HG02571 (cell line): ENCODE data around the gene NUP62.
A peak's percentile ranks its signal among the peaks of the same experiment; 100 is the strongest.
"Not testable (repeated sequence)": the region's sequence is repeated elsewhere in the genome, so short reads cannot be mapped to it uniquely, and the experiment has no call there.

Experiments used
- ATAC-seq: cut with Tn5 transposase; IDR thresholded peaks from one replicate; pipeline ENCODE4 v1.9.1; 2021; ENCODE audit warnings: mild to moderate bottlenecking, moderate library complexity; ENCODE audit not compliant: unreplicated experiment

NUP62 gene

DNA sequence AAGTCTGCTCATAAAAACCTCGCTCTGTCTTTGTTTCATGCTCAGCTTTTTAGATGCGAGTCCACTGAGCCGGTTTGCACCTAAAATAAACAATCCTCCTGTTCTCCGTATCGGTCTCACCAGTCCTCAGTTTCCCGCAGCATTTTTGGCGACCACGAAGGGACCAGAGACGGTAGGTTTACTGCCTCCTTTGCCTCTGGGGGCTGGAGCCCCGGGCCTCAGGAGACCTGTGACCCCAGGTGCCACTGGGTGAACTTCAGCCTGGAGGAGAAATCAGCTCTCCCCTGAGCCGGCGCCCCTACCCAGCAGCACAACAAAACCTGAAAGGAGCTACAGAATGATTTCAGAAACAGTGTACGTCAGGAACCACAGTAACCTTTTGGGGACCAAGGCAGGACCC, 23.6 kb upstream of the NUP62 start:
- no peak for ATAC-seq

DNA sequence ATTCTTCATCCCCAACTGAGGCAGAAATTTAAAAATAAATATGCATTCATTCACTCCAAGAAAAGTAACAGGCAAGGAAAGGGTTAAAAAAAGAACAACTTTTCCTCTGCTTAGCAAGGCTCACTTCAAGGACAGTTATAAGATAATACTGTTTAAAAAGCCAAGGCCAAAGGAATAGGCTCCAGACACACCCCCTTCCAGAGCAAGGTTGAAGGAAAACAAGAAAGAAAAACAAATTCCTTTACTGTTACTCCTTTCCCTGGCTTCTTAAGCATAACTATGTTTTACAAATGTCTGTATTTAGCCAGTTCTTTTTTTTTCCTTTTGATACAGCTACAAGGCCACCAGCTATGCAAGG, 23.2 kb upstream of the NUP62 start:
- no peak for ATAC-seq

DNA sequence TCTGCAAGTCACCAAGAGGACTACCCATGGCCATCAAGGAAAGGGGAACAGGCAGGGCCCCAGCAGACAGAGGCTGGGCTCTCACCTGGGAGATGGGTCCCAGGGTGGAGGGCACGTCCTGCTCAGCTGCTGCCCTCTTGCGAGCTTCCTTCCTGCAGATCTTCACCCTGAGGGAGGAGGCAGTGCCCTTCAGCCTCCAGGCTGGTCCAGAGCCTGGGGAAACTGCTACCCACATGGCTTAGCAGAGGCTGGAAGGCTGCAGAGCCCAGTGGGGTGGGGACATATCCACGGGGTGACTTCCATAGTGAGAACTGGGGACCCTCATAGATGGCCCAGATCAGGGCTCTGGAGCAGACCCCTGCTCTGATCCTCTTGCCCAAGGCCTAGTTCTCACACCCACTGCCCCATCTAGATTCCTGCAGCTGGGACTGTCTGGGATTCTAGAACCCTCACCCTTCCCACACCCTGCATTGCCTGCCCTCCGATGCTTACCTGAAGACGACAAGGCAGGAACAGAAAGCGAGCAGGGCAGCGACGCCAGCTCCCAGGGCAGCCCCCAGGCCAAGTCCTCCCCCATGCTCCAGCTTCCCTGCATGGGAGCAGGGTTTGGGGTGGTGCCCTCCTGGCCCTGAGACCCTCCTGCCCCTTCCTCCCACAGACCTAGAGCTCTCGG, 22.6 kb upstream of the NUP62 start:
- ATAC-seq, result no peak

DNA sequence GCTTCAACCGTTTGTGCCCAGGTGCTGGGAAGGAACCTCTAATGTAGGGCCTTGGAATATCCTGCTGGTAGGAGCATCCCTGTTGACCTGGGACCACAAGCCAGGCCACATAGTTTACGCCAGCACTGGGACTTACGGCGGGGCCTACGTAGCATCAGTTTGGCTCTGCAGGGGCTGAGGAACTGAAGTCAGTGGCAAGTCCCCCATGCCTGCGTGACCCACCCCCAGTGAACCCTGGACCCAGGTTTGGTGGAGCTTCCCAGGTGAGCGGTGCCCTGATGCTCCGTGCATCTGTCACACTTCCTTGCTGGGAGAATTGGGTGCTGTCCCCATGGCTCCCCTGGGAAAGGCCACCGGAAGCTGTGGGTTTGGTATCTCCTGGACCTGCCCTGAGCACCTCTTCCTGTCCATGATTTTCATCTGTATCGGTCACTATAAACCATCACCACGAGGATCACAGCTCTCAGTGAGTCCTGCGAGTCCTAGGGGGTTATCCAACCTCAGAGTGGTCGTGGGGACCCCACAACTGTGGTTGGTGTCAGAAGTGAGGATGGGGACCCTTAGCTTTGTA, 21.7 kb upstream of the NUP62 start:
- ATAC-seq, result no peak

DNA sequence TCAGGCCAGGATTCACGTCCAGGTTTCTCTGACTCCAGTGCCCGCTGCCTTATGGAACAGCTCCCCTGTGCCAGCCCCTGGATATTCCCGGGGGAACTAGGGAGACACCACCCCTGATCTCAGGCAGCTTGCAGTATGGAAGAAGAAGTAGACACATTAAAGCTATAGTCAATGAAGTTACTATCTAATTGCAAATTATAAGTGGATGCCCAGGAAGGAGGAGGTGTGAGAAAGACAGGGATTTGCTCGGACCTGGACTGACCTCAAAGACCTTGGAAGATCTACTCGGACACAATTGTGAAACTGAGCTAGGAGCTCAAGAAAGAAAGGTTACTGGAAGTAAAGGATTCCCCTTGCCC, 21.3 kb upstream of the NUP62 start:
- ATAC-seq, result no peak

DNA sequence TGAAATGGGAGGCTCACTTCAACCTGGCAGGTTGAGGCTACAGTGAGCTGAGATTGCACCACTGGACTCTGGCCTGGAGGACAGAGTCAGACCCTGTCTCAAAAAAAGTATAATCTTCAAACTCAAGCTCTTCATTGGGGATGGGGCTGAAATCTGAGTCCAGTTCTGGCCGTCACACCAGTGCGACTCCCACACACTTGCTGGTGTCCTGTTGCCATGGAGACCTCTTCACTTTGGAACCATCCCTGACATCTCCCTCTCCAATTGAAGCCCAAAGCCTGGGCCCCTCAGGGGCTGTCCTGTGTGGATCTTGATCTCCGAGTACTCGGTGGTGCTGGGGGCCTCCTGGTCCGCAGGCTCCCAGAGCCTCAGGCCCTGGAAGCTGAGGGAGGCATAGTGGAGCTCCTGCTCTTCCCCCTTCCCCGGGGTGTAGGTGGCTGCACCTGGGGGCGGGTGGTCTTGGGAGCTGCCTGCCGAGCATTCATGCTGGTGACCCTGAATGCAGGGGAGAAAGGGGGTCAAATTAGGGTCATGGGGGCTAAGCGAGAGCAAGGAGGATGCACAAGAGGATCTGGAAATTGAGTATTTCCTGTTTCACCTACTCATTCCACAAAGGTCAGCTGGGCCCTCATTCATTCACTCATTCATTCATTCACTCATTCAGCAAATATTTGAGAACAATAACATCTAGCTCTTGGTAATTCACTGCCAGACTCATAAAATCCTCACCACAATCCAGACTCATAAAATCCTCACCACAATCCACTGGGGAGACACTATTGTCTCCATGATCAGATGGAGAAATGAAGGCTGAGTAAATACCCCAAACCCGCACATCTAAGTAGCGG, 20.7 kb upstream of the NUP62 start:
- no peak for ATAC-seq

DNA sequence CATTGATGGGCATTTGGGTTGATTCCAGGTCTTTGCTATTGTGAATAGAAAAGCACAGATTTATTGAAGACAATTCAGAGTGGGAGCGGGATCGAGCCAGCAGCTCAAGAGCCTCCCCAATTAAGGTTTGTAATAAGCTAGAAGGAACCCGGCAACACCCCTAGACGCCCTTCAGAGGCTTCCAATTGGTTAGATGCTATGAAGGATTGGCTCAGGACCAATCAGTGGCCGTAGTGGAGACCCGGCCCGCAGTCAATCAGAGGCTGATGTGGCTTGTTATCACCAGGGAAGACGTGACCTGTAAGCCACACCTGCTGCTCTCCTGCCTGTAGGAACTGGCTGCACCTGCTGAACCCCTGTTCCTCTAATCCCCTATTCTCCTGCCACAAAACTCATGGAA, 17.1 kb upstream of the NUP62 start:
- no peak for ATAC-seq

DNA sequence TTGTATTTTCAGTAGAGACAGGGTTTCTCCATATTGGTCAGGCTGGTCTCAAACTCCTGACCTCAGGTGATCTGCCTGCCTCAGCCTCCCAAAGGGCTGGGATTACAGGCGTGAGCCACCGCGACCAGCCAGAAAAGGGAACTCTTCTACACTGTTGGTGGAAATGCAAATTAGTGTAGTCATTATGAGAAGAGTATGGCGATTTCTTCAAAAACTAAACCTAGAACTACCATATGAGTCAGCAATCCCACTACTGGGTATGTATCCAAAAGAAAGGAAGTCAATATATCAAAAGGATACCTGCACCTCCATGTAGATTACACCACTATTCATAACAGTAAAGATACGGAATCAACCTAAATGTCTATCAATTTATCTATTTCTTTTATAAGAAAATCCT, 15.3 kb upstream of the NUP62 start:
- not testable (repeated sequence) for ATAC-seq

DNA sequence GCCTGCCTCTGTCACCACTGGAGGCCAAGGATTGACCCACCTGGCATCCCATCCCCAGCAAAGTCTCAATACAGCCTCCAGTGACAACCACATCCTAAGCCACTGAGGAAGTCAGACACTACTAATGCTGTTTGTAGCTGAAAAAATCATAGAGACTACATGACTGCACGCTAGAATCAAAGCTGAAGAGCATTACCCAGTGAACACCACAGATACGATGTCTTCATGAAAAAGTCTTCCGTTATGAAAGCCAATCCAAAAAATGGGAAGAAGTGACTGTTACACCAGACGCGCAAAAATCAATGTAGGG, 11.1 kb upstream of the NUP62 start:
- ATAC-seq, result no peak

DNA sequence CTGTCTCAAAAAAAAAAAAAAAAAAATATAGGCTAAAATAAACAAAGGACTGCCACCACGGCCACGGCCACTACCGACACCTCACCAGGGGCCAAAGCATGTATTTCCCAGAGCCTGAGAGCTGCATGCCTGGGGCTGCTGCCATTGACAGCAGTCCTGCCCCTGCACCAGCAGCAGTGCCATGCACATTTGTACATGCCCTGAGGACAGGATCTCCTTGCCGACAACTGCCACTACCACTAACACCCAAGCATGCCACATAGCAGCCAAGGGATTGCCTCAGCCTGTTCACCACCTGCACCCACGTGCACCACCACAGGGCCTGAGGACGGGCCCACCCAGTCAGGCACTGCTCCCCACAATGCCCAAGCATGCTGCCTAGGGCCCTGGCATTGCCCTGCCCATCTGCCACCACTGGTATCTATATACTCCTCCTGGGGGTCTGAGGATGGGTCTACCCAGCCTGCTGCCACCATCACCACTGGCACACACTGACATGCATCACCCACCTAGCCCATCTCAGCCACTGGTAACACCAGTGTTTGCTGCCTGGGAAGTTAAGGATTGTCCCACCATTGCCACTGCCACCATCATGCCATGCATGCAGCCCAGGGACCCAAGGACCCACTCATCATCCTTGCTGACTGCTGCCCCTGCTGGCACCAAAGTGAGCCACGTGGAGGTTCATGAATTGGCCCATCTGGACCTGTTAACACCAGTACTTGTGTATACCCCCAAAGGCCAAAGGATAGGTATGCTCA, 10.6 kb upstream of the NUP62 start:
- ATAC-seq, result no peak

DNA sequence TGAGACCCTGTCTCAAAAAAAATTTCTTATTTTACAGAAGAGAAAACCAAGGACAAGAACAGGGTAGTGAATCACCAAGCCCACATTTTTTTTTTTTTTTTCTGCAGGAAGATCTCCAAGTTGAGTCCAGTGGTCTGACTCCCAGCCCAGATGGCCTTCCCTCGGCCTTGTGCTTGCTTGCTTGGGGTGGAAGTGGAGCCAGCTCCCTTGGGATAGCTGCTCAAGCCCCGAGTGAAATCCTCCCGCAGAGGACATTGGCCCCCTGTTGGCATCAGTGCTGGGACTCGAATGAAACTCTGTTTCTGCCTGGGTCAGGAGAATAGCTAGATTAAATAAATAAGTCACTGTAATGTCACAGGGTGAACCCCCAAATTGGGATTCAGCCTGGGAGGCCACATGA, 9.4 kb upstream of the NUP62 start:
- ATAC-seq, result no peak

DNA sequence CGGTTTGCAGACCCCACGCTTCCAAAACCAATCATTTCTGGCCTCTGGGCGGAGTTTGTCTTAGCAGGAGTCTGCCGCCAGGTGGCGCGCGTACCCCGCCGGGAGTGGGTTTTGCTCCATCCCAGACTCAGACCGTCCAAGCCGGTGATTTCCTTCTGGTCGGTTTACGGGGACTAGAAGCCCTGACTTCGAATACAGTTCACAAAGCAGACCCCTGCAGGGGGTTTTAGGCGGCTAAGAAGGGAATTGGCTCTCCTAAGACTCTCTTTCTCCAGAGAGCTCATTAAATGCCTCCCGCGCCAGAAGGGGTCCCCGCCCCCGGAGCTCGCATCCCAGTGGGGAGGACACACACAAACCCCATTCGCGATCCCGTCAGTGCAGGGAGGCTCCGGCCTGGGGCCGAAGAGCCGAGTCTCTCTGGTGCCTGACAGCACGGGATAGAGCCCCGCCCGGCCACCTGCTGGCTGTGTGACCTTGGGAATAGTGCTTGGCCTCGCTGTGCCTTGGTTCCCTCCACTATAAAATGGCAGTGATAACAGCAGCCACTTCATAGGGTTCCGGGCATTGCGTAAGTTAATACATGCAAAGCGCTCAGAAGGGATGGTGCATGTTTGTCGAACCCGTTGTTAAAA, 8.6 kb upstream of the NUP62 start:
- ATAC-seq, result no peak

DNA sequence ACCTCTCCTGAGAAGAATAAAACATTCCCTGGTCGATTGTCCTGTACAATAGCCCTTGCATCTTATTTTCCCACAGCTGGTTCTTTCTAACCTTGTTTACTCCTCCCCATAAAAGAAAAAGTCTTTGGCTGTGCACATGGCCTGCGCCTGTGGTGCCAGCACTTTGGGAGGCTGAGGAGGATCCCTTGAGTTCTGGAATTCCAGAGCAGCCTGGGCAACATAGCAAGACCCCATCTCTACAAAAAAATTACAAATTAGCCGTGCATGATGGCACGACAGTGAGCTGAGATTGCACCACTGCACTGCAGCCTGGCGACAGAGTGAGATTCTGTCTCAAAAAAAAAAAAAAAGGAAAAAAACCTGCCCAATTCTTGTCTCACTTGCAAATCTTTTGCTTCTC, 7.2 kb upstream of the NUP62 start:
- ATAC-seq, result no peak

DNA sequence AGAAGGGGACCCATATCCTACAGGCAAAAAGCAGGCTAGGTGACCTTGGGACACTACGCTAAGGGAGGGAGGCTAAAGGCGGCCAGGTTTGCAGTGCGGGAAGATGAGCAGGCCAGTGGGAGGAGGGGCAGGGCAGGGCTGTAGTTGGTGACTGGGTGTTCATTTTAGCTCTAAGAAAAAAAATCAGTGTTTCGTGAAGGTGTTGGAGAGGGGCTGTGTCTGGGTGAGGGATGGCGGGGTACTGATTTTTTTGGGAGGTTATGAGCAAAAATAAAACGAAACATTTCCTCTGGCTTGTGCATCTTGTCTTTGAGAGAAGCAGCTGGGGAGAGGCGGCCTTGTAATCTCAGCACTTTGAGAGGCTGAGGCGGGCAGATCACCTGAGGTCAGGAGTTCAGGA, 4.3 kb upstream of the NUP62 start:
- no peak for ATAC-seq

DNA sequence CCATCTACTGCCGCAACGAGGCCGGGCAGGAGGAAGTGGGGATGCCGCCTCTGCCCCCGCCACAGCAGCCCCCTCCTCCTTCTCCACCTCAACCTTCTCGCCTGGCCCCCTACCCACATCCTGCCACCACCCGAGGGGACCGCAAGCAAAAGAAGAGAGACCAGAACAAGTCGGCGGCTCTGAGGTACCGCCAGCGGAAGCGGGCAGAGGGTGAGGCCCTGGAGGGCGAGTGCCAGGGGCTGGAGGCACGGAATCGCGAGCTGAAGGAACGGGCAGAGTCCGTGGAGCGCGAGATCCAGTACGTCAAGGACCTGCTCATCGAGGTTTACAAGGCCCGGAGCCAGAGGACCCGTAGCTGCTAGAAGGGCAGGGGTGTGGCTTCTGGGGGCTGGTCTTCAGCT, 3.4 kb upstream of the NUP62 start:
- no peak for ATAC-seq

DNA sequence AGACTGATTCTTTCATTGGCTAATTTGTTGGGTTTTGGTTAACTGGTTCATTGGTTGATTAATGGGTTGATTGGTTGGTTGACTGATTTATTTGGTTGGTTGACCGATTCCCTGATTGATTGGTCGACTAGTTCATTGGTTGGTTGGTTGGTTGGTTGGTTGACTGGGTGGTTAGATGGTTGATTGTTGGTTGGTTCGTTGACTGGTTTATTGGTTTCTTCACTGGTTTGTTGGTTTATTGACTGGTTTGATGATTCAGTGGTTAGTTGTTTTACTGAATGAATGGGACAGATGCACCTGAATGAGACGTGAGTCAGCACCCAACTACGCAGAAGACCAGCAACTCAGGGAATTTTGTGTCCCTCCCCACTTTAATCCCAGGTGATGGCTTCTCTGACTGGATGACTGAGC, 2.7 kb upstream of the NUP62 start:
- no peak for ATAC-seq

DNA sequence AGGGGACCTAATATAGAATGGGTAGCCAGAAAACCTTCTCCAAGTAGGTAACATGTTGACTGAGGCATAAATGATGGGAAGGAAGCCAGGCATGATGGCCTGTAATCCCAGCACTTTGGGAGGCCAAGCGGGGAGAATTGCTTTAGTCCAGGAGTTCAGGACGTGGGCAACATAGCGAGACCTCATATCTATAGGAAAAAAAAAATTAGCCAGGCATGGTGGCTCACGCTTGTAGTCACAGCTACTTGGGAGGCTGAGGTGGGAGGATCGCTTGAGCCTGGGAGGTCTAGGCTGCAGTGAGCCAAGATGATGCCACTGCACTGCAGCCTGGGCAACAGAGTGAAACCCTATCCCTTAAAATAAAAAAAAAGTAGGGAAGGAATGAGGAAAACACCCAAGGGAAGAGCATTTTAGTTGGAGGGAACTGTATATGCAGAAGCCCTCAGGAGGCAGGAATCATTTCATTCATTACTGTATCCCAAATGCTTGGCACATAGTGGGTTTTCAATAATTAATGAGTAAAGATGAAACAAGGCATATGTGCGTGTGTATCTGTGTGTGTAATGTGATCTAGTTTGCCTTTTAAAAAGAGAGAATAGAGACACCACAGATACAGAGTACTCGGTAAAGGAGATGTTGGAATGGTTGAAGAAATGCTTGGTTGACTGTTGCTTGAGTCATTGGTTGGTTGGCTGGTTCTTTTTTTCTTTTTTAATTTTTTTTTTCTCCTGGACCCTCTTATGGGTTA, 2.2 kb upstream of the NUP62 start:
- ATAC-seq, result no peak

DNA sequence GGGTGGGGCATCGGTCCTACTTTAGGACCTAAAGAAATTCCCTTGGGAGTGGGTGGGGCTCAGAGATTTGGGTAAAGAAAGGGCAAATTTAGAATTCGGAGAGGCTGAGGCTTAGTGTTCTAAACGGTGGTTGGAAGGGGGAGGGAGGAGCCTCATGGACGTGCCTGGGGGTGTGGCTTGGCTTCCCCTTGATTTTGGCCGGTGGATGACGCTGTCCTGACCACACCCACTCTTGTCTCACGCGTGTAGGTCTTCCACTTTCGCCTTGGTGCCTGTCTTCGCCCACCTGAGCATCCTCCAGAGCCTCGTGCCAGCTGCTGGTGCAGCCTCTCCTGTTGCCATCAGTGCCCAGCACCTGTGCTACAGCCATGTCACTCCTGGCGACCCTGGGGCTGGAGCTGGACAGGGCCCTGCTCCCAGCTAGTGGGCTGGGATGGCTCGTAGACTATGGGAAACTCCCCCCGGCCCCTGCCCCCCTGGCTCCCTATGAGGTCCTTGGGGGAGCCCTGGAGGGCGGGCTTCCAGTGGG, 1.2 kb upstream of the NUP62 start:
- ATAC-seq, result no peak

DNA sequence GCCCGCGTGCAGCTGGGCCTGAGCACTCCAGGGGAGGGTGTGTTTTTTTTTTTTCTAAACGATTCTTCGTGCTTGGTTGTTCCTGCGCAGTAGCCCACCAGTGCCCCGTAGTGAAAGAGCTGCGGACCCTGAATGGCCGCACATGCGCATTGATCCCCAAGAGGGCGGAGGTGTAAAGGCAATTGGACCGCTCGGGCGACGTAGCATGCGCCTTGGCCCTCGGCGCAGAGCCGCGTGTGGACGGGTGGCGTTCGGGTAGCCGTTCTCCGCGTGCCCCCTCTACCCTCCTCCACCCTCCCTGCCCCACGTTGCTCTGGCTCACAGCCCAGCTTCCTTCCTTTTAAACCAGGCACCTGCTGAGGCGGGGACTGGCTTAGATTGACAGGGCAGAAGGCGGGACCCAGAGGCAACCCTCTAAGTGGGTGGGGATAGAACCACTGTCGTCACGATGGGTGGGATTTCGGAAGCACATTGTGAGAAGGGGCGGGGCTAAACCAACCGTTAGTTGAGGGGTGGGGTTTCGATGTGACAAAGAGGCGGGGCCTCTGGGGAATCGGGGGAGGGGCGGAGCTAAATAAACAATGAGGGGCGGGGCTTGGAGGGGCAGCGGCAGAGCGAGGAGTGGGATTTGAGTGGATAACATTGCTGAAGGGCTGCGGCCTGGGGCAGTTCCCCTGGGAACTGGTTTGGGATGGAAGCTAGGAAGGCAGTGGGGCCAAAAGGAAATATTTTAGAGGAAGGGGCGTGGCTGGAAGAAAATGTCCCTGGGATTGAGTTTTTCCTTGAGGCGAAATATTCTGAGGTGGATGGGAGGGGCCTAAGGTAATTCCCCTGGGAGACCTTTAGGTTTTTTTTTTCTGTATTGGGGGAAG, 543 bp upstream of the NUP62 start:
- ATAC-seq, result peak; percentile 40
